H9 (cell line): ENCODE data around the gene MICAL3. TPM values are rescaled to one million over a fixed set of nuclear protein-coding genes. Genes with fewer than 3 reads are reported as not detected.

ENCODE experiments used
- DNase-seq: peaks from one replicate; pipeline ENCODE4 v3.0.0-alpha.2; 2017
- H2AFZ ChIP-seq: one replicate; pipeline ENCODE4 v1.6.1; 2013; ENCODE audit warnings: mild to moderate bottlenecking, low read length, control low read depth, moderate library complexity
- H2AK5ac ChIP-seq: 2 replicates; pipeline ENCODE4 v1.6.1; 2013; ENCODE audit warnings: low read length, control low read depth, mixed read lengths; ENCODE audit not compliant: insufficient read length
- H2BK120ac ChIP-seq: one replicate; pipeline ENCODE4 v1.6.1; 2013; ENCODE audit warnings: low read depth, mild to moderate bottlenecking, low read length, control low read depth, inconsistent platforms; ENCODE audit not compliant: poor library complexity, severe bottlenecking
- H2BK12ac ChIP-seq: 2 replicates; pipeline ENCODE4 v1.6.1; 2013; ENCODE audit warnings: low read length, control low read depth, mixed read lengths, low read depth; ENCODE audit not compliant: insufficient read length
- H2BK15ac ChIP-seq: 2 replicates; pipeline ENCODE4 v1.6.1; 2013; ENCODE audit warnings: low read depth, low read length, control low read depth
- H2BK20ac ChIP-seq: one replicate; pipeline ENCODE4 v1.6.1; 2013; ENCODE audit warnings: low read depth, mild to moderate bottlenecking, low read length, control low read depth, inconsistent platforms; ENCODE audit not compliant: poor library complexity, severe bottlenecking
- H2BK5ac ChIP-seq: 2 replicates; pipeline ENCODE4 v1.6.1; 2013; ENCODE audit warnings: low read length, control low read depth, mixed read lengths; ENCODE audit not compliant: insufficient read length
- H3K14ac ChIP-seq: 2 replicates; pipeline ENCODE4 v1.6.1; 2013; ENCODE audit warnings: low read length, control low read depth; ENCODE audit not compliant: insufficient read depth
- H3K18ac ChIP-seq: 2 replicates; pipeline ENCODE4 v1.6.1; 2013; ENCODE audit warnings: low read depth, mild to moderate bottlenecking, mixed read lengths, low read length, control low read depth; ENCODE audit not compliant: insufficient read length
- H3K23ac ChIP-seq: 2 replicates; pipeline ENCODE4 v1.6.1; 2013; ENCODE audit warnings: low read length, control low read depth, mixed read lengths, low read depth; ENCODE audit not compliant: insufficient read length
- H3K23me2 ChIP-seq: 2 replicates; pipeline ENCODE4 v1.6.1; 2013; ENCODE audit warnings: low read depth, mild to moderate bottlenecking, mixed read lengths, low read length, control low read depth; ENCODE audit not compliant: insufficient read length, poor library complexity, severe bottlenecking
- H3K27ac ChIP-seq: 2 replicates; pipeline ENCODE4 v1.5.1; 2013; ENCODE audit warnings: low read length, control low read depth, mixed read lengths, low read depth; ENCODE audit not compliant: insufficient read length
- H3K27me3 ChIP-seq: 2 replicates; pipeline ENCODE4 v1.6.1; 2013; ENCODE audit warnings: low read length, control low read depth, inconsistent platforms; ENCODE audit not compliant: insufficient read depth
- H3K4ac ChIP-seq: 2 replicates; pipeline ENCODE4 v1.6.1; 2013; ENCODE audit warnings: low read depth, mild to moderate bottlenecking, control low read depth, inconsistent platforms, low read length, moderate library complexity
- H3K4me1 ChIP-seq: 2 replicates; pipeline ENCODE4 v1.6.1; 2013; ENCODE audit warnings: low read length, control low read depth, inconsistent platforms; ENCODE audit not compliant: insufficient read depth
- H3K4me2 ChIP-seq: 2 replicates; pipeline ENCODE4 v1.6.1; 2013; ENCODE audit warnings: low read length, control low read depth, mixed read lengths; ENCODE audit not compliant: insufficient read length, insufficient read depth
- H3K56ac ChIP-seq: 2 replicates; pipeline ENCODE4 v1.6.1; 2013; ENCODE audit warnings: low read depth, mild to moderate bottlenecking, mixed read lengths, low read length, control low read depth; ENCODE audit not compliant: insufficient read length
- H3K79me1 ChIP-seq: 2 replicates; pipeline ENCODE4 v1.6.1; 2013; ENCODE audit warnings: low read depth, mild to moderate bottlenecking, moderate library complexity, low read length, control low read depth, inconsistent platforms; ENCODE audit not compliant: insufficient read depth, poor library complexity, severe bottlenecking
- H3K79me2 ChIP-seq: 2 replicates; pipeline ENCODE4 v1.6.1; 2013; ENCODE audit warnings: low read length, control low read depth, inconsistent platforms; ENCODE audit not compliant: insufficient read depth
- H3K9ac ChIP-seq: 2 replicates; pipeline ENCODE4 v1.6.1; 2013; ENCODE audit warnings: low read length, control low read depth, mixed read lengths; ENCODE audit not compliant: insufficient read length; ENCODE audit errors: extremely low read depth
- H3K9me3 ChIP-seq: one replicate; pipeline ENCODE4 v1.6.1; 2013; ENCODE audit warnings: low read depth, low read length, inconsistent platforms; ENCODE audit not compliant: control insufficient read depth
- H3T11ph ChIP-seq: one replicate; pipeline ENCODE4 v1.6.1; 2013; ENCODE audit warnings: mild to moderate bottlenecking, low read length, control low read depth, inconsistent platforms
- H4K20me1 ChIP-seq: one replicate; pipeline ENCODE4 v1.6.1; 2013; ENCODE audit not compliant: control insufficient read depth, insufficient read length, insufficient read depth
- H4K5ac ChIP-seq: 2 replicates; pipeline ENCODE4 v1.6.1; 2013; ENCODE audit warnings: low read depth, mild to moderate bottlenecking, mixed read lengths, low read length, control low read depth; ENCODE audit not compliant: insufficient read length
- H4K8ac ChIP-seq: replicated peaks from 2 replicates; pipeline ENCODE4 v1.6.1; 2013; ENCODE audit warnings: low read length, control low read depth, mixed read lengths, low read depth; ENCODE audit not compliant: insufficient read length
- H4K91ac ChIP-seq: 2 replicates; pipeline ENCODE4 v1.6.1; 2013; ENCODE audit warnings: low read depth, mild to moderate bottlenecking, moderate library complexity, mixed read lengths, low read length, control low read depth; ENCODE audit not compliant: insufficient read length
- H3K27ac Mint-ChIP-seq, 3 experiments: 2 replicates in 2 of 3; 3 replicates in 1 of 3; pipeline ENCODE4 v1.8.0; 2020 to 2021; ENCODE audit warnings: mixed read lengths in 3 of 3, mild to moderate bottlenecking in 1 of 3, moderate library complexity in 1 of 3
- H3K27me3 Mint-ChIP-seq: 2 replicates; pipeline ENCODE4 v1.8.0; 2021; ENCODE audit warnings: low read depth, mild to moderate bottlenecking, moderate library complexity, mixed read lengths
- H3K36me3 Mint-ChIP-seq, 3 experiments: 2 replicates in 2 of 3; 3 replicates in 1 of 3; pipeline ENCODE4 v1.8.0; 2020 to 2021; ENCODE audit warnings: low read depth in 3 of 3, mixed read lengths in 3 of 3; ENCODE audit not compliant: insufficient read depth in 1 of 3
- H3K4me1 Mint-ChIP-seq, 2 experiments: 2 replicates each; pipeline ENCODE4 v1.8.0; 2020; ENCODE audit warnings: mixed read lengths in 2 of 2
- H3K4me3 Mint-ChIP-seq, 2 experiments: 2 replicates in 1 of 2; 3 replicates in 1 of 2; pipeline ENCODE4 v1.8.0; 2020 to 2021; ENCODE audit warnings: mild to moderate bottlenecking in 2 of 2, mixed read lengths in 2 of 2, moderate library complexity in 1 of 2
- H3K9me3 Mint-ChIP-seq, 2 experiments: 2 replicates in 1 of 2; 3 replicates in 1 of 2; pipeline ENCODE4 v1.8.0; 2020; ENCODE audit warnings: mild to moderate bottlenecking in 2 of 2, mixed read lengths in 2 of 2, moderate library complexity in 1 of 2
- WGBS: extraction: QIAGEN DNeasy Blood & Tissue Kit; methylation state at CpG from one replicate; pipeline ENCODE4 v1.1.7; 2013; ENCODE audit warnings: missing lambda C conversion rate, low lambda C conversion rate, mixed read lengths; ENCODE audit not compliant: insufficient read length; ENCODE audit errors: extremely low coverage; 5-methylcytosine and 5-hydroxymethylcytosine counted together
- total RNA-seq: library from RNA; stranded (reverse); gene quantifications from 2 replicates; pipeline ENCODE4 v1.2.1, GENCODE V29; 2021
- TF ChIP-seq, protein P1 (sequence below): fragments of 200-600 bp; sonication (generic); conservative IDR thresholded peaks from 3 replicates; pipeline ENCODE4 v1.8.0; 2021; ENCODE audit warnings: antibody characterized with exemption, mild to moderate bottlenecking

Gene MICAL3
- total RNA-seq, 1 experiment from 2014 or later = 50.2 TPM

DNA sequence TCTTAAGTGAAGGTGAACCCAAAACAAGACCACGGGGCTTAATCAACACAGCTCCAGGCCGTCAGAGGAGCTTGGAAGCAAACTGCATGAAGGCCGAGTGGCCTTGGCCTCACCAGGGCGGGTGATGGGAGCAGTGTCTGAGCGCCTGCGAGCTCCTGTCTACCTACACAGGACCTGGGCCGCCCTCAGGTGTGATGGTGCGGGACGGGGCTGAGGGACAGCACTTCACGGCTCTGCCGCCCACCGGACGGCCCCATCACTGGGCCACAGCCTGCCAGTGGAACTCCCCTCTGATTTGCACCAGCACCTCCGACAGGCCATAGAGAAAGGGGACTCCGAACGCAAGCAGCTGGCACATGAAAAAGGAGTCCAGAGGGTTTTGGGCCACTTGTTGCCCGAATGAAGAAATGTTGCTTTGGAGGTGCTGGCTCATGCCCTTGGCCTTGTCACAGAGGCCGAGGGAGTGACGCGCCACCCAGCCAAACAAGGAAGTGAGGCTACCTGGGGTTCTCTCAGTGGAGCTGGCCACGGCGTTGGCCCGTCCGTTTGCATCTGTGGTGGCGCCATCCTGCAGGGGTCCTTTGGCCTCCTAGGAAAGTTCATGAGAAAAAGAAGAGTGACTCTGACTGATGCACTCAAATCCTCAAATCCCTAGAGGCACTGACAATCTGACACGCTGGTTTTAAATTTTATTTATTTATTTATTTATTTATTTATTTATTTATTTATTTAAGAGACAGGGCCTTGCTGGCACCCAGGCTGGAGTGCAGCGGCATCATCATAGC lies 159.8 kb downstream of the MICAL3 start:
- Histone ChIP-seq H3K4me2 (no peak overlapping the region), H4K8ac (no peak overlapping the region), H3K14ac (no peak overlapping the region), H2BK12ac (no peak overlapping the region), H3K23me2 (no peaks in the 10 kb centered on the region), H4K91ac (no peak overlapping the region), H4K20me1 (no peaks in the 10 kb centered on the region), H3K4me1 (no peaks in the 10 kb centered on the region), H2BK15ac (no peak overlapping the region), H3K79me1 (no peaks in the 10 kb centered on the region), H3K79me2 (no peaks in the 10 kb centered on the region), H3K4ac (no peak overlapping the region), H3K23ac (no peak overlapping the region), H3K18ac (no peak overlapping the region), H3K9ac (no peak overlapping the region), H3K27ac (no peak overlapping the region), H2BK5ac (no peak overlapping the region), H3K27me3 (no peaks in the 10 kb centered on the region), H2AK5ac (no peak overlapping the region), H2BK120ac (no peak overlapping the region), H3K56ac (no peak overlapping the region), H2AFZ (no peak overlapping the region), H3K9me3 (no peaks in the 10 kb centered on the region), H4K5ac (no peak overlapping the region), H3T11ph (no peak overlapping the region), H2BK20ac (no peak overlapping the region)
- TF ChIP-seq, protein P1, sequence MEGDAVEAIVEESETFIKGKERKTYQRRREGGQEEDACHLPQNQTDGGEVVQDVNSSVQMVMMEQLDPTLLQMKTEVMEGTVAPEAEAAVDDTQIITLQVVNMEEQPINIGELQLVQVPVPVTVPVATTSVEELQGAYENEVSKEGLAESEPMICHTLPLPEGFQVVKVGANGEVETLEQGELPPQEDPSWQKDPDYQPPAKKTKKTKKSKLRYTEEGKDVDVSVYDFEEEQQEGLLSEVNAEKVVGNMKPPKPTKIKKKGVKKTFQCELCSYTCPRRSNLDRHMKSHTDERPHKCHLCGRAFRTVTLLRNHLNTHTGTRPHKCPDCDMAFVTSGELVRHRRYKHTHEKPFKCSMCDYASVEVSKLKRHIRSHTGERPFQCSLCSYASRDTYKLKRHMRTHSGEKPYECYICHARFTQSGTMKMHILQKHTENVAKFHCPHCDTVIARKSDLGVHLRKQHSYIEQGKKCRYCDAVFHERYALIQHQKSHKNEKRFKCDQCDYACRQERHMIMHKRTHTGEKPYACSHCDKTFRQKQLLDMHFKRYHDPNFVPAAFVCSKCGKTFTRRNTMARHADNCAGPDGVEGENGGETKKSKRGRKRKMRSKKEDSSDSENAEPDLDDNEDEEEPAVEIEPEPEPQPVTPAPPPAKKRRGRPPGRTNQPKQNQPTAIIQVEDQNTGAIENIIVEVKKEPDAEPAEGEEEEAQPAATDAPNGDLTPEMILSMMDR = no peak
- WGBS = no CpG with 5 or more reads among the region's 27 CpGs
- no peak for DNase-seq
- Mint-ChIP-seq H3K36me3 (peaks cover 2 to 43% (median 23%) of the 10 kb centered on the region in 3 experiments; a peak in 5 of 7 replicates), H3K9me3 (no peaks in the 10 kb centered on the region), H3K27me3 (no peaks in the 10 kb centered on the region; the same call in 1 of the 2 replicates), H3K4me3 (no peak overlapping the region), H3K4me1 (no peaks in the 10 kb centered on the region), H3K27ac (no peak overlapping the region; a peak in 1 of 7 replicates)
